HG03159 (cell line): ENCODE data around the gene SLC35D1.
"Not testable (repeated sequence)": the region's sequence is repeated elsewhere in the genome, so short reads cannot be mapped to it uniquely, and the experiment has no call there.

Source experiments
- ATAC-seq: cut with Tn5 transposase; IDR thresholded peaks from one replicate; pipeline ENCODE4 v1.9.1; 2021; ENCODE audit warnings: mild to moderate bottlenecking, moderate library complexity; ENCODE audit not compliant: unreplicated experiment

Gene SLC35D1

GRCh38 chr1:66993076-66993475, 60.9 kb downstream of the SLC35D1 start:
- no peak for ATAC-seq

GRCh38 chr1:66985835-66986234, 68.1 kb downstream of the SLC35D1 start:
- no peak for ATAC-seq

- peak; percentile 89 for ATAC-seq
Measured at GRCh38 chr1:66984491-66984890, 69.5 kb downstream of the SLC35D1 start.

- ATAC-seq = peak; percentile 59
Measured at GRCh38 chr1:66982561-66983260, 71.2 kb downstream of the SLC35D1 start.

GRCh38 chr1:66981679-66982078, 72.3 kb downstream of the SLC35D1 start:
- no peak for ATAC-seq

- ATAC-seq = no peak
Measured at GRCh38 chr1:66980745-66981367, 73.1 kb downstream of the SLC35D1 start.

- not testable (repeated sequence) for ATAC-seq
Measured at GRCh38 chr1:66979621-66980020, 74.3 kb downstream of the SLC35D1 start.

- ATAC-seq = no peak
Measured at GRCh38 chr1:66978201-66978600, 75.7 kb downstream of the SLC35D1 start.

- ATAC-seq = no peak
Measured at GRCh38 chr1:66968574-66968973, 85.4 kb downstream of the SLC35D1 start.

GRCh38 chr1:66966188-66966873, 87.6 kb downstream of the SLC35D1 start:
- not testable (repeated sequence) for ATAC-seq

- ATAC-seq = no peak
Measured at GRCh38 chr1:66957938-66958337, 96.0 kb downstream of the SLC35D1 start.

- peak; percentile 79 for ATAC-seq
Measured at GRCh38 chr1:66954208-66954607, 99.7 kb downstream of the SLC35D1 start.

- ATAC-seq = no peak
Measured at GRCh38 chr1:66951513-66951912, 102.4 kb downstream of the SLC35D1 start.
